ENCODE data around the gene PRPSAP1.

Gene PRPSAP1

DNA sequence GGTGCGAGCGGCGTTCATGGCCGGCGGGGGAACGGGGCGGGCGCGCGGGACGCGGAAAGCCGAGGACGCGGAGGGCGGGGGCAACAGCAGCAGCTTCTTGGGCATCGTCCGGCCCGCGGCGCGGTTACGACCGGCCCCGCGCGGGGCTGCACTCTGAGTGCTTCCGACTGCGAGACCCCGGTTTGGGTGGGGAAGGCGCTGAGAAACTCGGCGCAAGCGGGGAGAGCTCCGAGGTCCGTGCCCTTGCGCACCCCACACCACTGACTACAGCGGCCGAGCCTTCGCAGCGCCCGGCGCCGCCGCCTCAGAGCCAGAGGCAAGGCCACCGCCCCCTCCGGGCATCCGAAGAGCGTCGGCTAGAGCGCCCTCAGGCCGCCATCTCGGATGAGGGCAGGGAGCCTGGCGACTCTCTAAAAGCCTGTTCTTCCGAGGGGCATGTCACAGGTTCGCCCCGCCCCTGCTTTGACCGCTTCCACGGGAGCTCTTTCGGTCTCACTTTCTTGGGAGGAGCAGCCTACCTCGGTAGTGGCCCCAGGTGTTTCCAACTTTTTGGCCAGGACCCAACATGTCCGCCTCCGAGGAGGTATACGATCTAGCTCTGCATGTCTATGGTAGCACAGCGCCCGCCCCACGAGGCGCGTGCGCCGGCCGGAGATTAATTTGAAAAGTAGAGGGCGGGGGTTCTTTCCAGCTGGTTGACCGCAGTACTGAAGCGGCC, at the start of gene PRPSAP1:
PRPSAP1 (minus strand) TSS at position 318 of the 718 bp plus-strand sequence; CDS start at position 105, 213 bp downstream.
- TF ChIP-seq GATA2 (IDR thresholded peaks at IDR 0.05; ENCODE audit: low read depth, low read length) (peak; percentile 27; the same call in 1 of the 2 replicates), GATA3 (IDR thresholded peaks at IDR 0.05; ENCODE audit: low read depth, low read length) (no peak)

DNA sequence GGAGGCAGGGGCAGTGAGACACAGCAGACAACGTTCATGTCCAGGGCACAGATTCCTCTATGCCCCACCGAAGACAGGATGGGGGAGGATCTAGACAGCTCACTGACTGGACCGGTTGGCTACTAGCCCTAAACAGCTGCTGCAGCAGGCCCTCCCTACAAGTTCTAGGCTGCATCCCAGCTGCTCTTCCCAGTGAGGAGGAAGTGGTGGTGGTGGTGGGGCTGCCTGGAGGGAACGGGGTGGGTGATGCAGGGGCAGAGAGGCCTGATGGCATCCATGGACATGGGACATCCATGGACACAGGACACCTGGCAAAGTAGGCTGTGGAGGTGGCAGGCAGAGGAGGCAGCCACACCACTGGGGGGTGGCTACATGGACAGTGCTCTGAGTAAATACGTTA, 49.0 kb upstream of the PRPSAP1 start:
- TF ChIP-seq GATA2 (IDR thresholded peaks at IDR 0.05; ENCODE audit: low read depth, low read length) (no peak), GATA3 (IDR thresholded peaks at IDR 0.05; ENCODE audit: low read depth, low read length) (no peak)

DNA sequence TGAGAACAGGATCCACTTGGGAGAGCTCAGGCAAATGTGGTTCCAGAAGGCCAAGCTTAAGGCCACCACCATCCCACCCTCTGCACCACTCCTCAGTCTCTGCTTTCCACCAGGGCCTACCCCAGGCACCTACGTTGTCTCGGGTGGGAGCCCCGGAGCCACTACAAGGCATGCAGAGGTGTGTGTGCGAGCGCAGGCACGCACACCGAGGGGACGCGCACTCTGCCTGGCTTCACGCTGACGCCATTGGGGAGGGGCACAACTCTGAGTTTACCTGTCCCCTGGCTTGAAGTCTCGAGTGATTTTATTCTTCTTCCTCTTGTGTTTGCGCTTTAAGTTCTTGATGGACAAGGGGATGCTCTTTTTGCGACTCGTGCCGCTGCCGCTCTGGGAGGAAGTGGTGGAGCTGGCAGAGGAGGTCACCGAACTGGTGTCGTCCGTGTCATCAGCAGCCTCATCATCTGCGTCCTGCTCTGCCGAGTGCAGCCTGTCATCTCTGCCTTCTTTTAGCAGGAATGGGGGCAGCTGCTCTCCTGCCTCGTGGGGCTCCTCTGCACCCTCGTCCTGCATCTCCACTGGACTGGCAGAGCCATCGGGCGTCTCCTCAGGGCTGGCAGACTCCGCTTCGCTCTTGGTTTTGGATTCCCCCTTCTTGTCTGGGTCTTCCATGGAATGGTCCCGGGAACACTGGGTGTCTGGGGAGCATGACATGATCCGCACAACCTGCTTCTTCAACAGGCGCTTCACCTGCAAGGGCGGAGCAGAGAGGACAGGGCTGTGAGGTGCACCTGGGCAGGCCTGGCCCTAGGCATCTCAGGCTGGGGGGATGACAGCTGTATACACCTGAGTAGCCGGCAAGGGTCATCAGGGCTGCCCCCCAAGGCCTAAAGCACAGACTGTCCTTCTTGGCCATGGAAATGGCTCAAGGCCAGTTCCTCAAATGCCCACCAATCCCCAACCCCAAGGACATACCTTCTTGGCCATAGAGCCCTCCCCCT, 45.8 kb upstream of the PRPSAP1 start:
- TF ChIP-seq GATA3 (IDR thresholded peaks at IDR 0.05; ENCODE audit: low read depth, low read length): no peak
- no peak for TF ChIP-seq GATA2 (IDR thresholded peaks at IDR 0.05; ENCODE audit: low read depth, low read length)

DNA sequence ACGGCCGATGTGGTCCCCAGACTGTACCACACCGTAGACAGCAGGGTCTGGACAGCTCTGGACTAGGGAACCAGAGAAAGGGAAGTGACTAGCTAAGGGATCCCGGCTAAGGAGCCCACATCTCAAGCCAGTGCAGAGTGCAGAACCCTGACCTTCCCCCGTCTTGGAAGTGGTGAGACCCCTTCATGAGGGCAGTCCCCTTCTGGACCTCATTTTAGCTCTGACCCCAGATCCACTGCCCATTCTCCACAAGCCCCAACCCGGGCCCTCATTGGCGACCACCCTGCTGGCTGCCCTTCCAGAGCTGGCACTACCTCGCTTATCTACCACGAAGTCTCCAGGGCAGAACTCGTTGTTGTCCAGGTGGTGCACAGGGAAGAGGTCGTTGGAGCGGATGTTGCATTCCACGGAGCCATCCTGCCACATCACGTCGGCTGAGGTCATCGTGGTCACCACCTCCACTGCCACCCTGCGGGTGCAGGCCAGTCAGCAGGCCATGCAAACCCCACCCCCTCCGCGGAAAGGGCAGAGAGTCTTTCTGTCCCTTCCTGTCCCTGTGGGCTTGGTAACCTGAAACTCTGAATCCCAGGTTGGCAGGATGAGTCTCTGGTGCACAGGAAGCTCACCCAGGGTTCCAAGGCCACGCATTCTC, 44.9 kb upstream of the PRPSAP1 start:
- TF ChIP-seq GATA2 (IDR thresholded peaks at IDR 0.05; ENCODE audit: low read depth, low read length) (no peak), GATA3 (IDR thresholded peaks at IDR 0.05; ENCODE audit: low read depth, low read length) (no peak)

DNA sequence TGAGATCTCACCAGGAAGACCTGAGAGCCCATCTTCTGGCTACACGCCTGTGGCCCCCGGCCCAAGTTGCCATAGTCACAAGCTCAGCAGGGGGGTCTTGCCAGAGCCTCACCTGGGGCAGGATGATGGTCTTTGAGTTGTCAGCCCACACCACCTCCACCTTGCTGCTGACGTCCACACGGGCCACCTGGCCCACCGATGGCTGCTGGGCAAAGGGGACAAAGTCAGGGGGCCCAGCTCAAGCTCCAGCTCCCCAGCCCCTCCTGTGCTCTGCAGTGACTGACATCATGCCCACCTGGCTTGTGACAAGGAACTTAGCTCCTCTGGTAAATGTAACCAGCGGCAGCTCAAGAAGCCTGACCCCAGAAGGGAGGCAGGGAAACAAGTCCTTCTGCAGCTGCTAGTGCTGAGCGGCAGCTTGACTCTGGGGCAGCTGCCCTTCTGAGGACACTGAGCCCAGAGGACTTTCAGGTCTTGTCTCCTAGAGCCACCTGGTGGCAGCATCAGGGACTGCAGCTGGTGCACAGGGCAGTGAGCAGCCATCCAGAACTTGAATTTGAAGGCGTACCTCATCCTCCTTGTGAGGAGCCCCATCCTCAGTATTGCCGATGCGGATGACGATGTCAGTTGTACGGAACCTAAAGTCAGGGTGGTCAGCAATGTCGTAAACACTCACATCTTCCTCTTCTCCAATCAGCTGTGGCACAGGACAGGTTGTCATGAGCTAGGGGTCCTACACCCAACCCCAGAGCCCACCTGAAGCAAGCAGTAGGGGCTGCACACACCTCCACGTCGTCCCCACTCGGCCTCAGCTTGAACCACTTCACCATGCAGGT, 44.2 kb upstream of the PRPSAP1 start:
- TF ChIP-seq GATA2 (IDR thresholded peaks at IDR 0.05; ENCODE audit: low read depth, low read length): no peak
- no peak for TF ChIP-seq GATA3 (IDR thresholded peaks at IDR 0.05; ENCODE audit: low read depth, low read length)

DNA sequence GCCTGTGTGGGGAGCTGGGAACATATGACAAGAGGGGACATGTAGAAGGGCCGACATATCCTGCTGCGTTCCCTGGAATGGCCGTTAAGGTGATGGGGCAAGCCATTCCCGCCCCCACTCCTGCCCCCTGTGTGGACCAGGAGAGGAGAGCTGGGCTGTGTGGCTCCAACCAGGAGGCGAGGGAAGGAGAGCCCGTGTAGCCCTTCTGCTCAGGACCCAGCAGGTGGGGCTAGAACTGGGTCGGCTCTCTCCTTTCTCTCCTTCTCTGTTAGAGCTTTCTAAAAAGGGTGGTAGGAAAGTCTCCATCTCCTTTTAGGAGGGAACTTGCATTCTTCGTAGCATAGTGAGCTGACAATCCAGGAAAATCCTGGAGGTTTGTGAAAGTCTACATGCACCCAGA, 43.5 kb upstream of the PRPSAP1 start:
- TF ChIP-seq GATA2 (IDR thresholded peaks at IDR 0.05; ENCODE audit: low read depth, low read length) (no peak), GATA3 (IDR thresholded peaks at IDR 0.05; ENCODE audit: low read depth, low read length) (no peak)

DNA sequence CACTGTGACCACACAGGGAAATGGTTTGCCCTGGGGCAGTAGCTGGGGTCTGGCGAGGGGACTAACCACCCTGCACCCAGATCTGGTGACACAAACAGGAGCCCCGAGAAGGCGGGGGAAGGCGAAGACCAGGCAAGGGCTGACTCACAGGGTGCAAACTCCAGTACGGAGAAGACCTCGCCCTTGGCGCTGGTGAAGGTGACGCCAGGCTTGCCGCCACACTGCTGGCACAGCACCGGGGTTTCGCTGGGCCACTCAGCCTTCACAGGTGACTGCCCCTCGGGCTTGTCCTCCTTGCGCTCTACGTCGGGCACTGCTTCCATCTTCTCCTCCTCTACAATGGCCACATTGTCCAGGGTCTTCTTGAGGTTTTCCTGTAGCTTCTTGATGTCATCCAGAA, 42.3 kb upstream of the PRPSAP1 start:
- TF ChIP-seq GATA3 (IDR thresholded peaks at IDR 0.05; ENCODE audit: low read depth, low read length) (no peak), GATA2 (IDR thresholded peaks at IDR 0.05; ENCODE audit: low read depth, low read length) (no peak)

GRCh38 chr17:76394166-76394565, 40.5 kb upstream of the PRPSAP1 start:
- TF ChIP-seq GATA2 (IDR thresholded peaks at IDR 0.05; ENCODE audit: low read depth, low read length) (no peak), GATA3 (IDR thresholded peaks at IDR 0.05; ENCODE audit: low read depth, low read length) (no peak)

DNA sequence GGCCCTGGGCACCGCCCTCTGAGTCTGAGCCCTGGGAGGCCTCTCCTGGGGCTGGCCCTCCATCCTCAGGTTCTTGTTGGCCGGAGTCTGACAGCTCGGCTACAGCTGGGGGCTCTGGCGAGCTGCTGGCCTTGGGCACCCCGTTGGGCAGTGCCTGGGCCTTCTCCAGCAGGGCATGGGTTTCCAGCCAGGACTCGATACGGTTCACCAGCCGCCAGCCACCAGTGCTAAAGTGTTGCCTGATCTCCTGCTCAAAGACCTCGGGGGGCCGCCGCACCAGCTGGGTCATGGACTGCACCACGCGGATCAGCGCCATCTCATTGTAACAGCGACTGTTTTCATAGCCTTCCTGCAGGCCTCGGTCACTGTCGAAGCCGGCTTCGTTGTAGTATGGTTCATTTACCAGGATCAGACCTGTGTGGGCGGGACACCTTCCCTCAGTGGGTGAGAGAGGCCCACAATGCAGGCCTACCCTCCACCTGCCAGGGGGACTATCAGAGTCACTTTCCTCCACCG, 37.5 kb upstream of the PRPSAP1 start:
- no peak for TF ChIP-seq GATA2 (IDR thresholded peaks at IDR 0.05; ENCODE audit: low read depth, low read length)
- no peak for TF ChIP-seq GATA3 (IDR thresholded peaks at IDR 0.05; ENCODE audit: low read depth, low read length)

DNA sequence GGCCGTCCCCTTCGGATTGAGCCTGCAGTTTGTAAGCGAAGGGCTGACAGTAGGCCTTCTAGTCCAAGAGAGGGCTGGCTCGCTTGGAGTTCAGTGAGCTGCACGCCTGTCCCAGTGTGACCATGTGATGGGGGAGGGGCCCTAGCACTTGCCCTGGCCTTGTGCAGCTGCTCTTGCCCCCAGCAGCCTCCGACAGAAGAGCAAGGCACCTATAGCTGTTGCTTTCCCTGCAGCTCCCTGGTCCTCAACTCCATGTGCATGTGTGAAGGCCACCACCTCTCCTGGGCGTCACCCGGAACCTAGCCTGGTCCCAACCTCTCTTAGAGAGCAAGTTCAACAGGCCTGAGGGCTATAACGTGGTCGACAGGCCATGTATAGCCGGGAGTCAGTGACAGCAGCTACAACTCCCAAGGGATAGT, 36.3 kb upstream of the PRPSAP1 start:
- TF ChIP-seq GATA3 (IDR thresholded peaks at IDR 0.05; ENCODE audit: low read depth, low read length) (no peak), GATA2 (IDR thresholded peaks at IDR 0.05; ENCODE audit: low read depth, low read length) (no peak)

DNA sequence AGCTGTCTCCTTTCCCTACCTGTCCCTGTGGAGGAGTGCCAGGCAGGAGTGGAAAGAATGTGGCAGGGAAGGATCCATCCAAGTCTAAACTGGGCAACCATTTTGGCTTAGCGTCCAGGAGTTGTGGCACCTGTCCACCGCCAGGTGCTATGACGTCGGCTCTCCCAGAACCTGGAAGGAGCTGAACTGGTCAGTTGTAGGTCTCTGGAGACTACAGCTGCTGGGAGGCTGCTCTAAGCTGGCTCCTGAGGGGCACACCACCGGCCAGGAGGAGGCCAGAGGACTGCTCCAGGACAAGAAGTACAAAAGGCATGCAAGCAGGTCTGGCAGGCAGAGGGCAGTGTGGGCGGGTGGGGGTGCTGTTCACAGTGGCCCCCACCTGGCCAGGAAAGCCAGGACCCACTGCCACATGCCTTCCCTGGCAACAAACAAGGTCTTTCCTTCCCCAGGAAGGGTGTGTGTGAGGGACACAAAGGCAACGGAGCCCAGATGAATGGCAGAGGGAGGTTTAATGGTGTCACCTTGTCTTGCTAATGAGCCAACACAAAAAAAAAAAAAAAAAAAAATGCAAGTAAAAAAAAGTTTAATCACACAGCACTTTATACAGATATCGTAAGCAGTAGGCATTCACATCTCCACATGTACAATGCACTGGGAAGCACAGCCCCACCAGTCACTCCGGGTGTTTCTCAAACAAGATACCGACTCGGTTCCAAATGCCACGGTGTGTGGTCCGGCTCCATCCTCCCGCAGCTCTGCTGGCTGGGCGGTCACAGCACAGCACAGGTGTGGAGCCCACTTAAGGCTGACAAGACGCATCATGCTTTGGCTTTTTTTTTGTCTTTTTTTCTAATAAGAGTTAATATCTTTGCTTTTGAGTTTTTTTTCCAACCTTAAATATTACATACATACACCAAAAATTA, 35.5 kb upstream of the PRPSAP1 start:
- TF ChIP-seq GATA3 (IDR thresholded peaks at IDR 0.05; ENCODE audit: low read depth, low read length) (no peak), GATA2 (IDR thresholded peaks at IDR 0.05; ENCODE audit: low read depth, low read length) (no peak)
